GM21381 (cell line): ENCODE data around the gene SCG2.

Experiments used
- ATAC-seq: cut with Tn5 transposase; IDR thresholded peaks from one replicate; pipeline ENCODE4 v1.9.1; 2021; ENCODE audit warnings: mild to moderate bottlenecking, moderate library complexity; ENCODE audit not compliant: unreplicated experiment

SCG2 gene, protein sequence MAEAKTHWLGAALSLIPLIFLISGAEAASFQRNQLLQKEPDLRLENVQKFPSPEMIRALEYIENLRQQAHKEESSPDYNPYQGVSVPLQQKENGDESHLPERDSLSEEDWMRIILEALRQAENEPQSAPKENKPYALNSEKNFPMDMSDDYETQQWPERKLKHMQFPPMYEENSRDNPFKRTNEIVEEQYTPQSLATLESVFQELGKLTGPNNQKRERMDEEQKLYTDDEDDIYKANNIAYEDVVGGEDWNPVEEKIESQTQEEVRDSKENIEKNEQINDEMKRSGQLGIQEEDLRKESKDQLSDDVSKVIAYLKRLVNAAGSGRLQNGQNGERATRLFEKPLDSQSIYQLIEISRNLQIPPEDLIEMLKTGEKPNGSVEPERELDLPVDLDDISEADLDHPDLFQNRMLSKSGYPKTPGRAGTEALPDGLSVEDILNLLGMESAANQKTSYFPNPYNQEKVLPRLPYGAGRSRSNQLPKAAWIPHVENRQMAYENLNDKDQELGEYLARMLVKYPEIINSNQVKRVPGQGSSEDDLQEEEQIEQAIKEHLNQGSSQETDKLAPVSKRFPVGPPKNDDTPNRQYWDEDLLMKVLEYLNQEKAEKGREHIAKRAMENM

DNA sequence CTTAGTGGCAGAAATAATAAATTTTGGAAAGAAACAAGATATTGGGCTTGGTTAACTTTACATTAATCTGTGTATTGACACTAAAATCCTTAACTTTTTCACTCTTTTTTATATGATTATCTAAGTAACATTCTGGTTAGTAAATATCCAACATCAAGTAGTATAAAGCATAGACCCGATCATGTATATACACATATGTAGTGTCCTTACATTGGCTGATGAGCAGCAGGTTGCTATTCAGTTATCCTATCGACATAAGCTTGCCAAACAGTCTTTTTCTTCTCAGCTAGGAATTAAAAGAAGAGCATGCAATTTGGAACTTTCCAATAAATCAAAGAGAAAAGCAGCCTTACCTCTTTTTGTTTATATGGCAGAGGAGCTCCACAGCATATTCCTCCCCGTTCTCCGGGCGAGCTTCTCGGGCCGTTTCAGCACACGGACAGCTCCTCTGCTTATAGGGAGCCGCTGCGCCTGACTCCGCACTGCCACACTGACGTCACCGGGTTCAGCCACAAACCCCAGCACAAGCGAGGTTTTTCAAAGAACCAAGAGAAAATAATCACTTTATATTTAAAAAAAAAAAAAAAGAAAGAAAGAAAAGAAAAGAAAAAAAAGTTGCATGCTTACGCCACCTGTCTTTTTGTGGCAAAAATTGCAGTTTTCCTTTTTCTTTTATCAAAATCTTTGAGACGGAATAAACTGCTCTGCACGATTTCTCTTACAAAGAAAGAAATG is at the start of gene SCG2:
Gene SCG2, minus strand, starts transcription at position 430 of the 735 bp plus-strand sequence. CDS start 3,079 bp downstream, outside the sequence.
- peak; percentile 91 for ATAC-seq

DNA sequence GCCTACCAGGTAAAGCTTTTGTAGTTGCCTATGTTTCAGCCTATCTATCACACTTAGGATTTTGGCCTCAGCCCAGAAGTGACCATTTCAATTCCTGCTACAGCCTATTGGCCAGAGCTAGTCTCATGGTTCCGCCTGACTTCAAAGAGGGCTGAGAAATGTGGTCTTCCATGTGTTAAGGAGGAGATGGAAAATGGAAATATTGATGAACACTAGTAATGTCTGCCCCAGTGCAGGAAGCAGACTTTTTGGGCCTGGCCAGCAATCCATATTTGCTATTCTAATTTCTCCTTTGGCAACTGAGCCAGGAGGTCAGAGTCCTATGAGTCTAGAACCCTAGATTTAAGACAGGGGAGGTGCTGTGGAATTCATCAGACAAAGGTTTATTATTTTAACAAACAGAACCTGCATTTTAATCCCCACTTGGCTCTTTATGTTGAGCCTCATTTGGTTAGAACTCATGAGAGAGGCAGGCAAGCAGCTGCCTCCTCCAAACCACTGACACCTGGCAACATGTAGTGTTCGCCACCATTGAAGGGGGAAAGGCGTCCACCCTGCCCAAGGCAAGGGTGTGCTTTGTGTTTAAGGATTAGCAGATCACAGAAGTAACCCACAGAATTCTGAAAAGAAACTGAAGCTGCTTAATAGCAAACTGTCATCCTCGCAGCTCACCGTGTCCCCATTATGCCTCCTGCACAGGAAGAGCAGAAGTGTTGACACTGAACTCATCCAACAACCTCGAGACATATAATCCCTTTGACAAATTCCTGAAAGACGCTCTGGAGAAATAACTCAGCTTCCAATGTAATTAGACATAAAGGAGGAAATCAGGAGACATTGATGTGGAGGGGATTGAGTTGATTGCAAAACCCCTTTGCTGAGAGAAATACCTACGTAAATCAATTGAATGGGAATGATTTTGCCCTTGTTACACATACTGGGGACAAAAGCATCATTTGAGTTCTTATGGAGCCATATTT is 47.7 kb upstream of the SCG2 start:
- ATAC-seq: no peak

DNA sequence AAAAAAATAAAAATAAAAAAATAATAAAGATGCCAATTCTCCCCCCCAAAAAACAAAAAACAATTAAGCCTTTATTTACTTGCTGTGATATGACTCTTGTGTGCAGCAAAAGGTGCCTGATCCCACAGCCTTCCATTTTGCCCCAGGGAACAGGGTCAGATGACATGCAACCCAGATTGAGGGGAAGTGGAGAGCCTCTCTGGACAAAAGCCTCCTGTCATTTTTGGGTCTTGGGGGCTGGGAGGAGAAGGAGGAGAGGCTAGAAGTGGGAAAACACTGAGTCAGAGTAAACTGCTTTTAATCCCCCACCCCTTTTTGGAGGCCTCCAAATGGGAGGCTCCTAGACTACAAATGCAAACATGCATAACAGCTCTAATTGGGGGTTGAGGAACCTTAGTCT is 46.6 kb upstream of the SCG2 start:
- no peak for ATAC-seq

DNA sequence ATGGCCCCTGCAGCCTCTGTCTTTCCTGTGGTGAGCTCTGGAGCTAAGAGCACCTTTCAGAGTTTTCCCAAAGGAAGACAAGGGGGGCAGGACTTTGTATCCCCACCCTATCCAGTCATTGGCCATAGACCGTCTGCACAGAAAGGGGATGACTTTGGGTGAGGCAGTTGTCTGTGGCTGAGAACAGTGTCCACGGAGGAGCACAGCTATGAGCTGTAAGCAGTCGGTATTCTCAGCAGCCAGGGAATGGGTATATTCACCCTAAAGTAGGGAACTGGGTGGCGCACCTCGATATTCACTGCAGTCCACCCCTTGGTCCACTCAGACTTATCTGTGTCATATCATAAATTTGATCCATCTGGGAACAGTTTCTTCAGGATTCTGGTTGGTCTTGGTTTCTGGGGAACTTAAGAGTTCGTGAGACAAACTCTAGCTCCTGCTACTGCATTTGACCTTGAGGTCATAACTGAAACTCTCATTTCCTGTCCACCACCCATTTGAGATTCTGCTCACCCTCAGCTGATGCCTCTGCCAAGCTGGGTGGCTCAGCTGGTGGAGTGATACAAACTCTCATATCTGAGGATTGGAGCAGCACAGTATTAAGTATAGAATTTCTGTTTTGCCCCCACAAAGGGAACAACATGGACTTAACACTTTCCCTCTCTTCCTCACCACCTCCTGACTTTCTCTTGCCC is 45.2 kb upstream of the SCG2 start:
- ATAC-seq: peak; percentile 93

DNA sequence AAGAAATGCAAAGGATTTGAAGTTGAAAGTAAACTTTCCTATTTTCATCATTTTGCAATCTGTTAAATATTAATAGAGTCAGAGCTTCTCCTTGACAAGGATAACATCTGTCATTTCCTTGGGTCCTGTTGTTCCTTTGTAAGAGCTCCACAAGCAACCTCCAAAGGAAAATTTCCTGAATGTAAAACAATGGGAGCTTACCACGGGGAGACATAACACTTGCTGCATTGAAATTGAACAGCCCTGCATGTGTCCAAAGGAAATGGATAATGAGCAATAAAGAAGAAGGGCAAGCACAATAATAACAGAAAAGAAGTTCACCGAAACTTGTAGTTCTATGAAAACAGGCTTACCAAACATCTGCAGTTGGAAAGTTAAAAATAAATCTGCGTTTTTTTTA is 42.0 kb upstream of the SCG2 start:
- ATAC-seq: no peak

DNA sequence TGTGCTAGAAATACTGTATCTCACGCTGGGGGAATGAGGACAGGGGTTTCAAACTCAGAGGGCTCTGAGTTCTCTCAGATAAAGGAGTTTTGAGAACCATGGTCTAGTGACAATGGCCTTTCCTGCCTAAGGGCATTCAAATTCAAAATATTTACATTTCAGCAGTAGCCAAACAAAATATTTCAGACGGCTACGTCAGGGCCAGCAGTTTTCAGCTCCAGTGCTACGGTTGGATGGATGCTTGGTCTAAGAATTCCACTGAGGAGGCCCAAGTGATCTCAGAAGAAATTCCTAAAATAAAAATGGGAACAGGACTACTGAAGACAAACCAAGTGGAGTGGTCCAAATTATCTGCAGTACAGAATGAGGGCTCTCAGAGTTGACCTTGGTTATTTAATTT is 41.1 kb upstream of the SCG2 start:
- no peak for ATAC-seq

DNA sequence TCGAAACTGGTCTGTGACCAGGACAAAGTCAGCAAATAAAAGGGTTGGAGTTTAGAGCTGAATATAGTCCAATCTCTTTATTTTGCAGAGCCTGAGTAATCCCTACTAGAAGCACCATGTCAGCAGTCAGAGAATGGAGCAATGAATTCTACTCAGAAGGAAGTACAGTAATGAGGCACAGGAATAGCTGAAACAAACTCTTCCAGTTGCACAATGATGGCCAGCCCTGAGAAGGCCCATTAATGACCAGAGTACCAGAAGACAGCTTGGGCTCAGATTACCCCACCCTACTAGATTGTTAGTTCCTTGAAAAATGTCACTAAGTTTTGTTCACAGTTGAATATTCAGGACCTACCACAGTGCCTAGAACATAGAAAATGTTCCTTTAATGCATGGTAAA is 40.3 kb upstream of the SCG2 start:
- ATAC-seq: no peak

DNA sequence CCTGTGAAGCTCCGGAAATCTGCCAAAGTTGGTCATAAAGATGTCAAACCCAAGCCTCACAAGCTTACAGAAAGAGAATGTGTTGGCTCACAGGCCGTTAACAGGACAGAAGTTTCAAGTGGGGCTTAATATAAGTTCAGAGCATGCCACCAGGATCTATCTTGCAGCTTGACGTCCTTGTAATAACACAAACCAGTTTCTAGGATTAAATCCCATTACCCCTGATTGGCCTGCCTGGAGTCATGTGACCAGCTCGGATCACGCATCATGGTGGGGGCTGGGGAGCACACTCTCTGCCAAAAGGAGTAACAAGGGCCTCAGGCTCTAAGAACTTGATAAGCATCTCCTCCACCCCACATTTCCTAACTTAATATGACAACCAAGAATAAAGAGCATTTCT is 38.9 kb upstream of the SCG2 start:
- ATAC-seq: no peak

DNA sequence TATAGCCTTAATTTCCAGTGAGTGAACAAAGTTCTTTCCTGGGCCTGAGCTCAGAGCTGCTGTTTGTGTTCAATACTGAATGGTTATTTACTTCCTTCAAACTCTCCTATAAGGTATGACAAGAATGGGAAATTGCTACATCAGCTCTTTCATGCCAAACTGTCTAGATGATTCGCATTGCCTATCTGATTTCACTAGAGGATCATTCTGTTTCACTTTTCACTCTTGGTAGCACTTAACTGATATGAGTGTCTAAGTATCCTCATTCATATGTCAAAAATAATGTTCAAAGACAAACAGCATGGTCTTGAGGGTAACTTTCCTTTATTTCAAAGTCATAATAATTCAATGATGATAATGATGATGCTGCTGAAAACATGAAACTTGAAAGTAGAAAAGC is 32.9 kb upstream of the SCG2 start:
- ATAC-seq: no peak

DNA sequence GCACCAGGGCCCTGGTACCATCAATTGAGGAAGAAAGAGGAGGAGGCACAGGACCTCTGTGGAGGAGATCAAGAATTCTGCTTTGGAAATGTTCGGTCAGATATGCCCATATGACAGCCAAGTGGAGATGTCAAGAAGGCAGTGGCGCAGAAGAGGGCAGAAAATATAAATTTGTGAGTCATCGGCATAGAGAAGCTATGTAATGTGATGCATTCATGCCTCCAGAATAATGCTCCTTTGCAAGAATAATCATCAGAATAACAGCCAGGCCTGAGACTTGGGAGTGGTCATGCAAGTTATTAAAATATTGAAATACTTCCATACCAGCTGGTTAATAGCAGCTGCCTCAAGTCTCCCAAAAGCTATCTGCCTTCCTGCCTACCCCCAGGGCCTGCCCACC is 32.1 kb upstream of the SCG2 start:
- no peak for ATAC-seq

DNA sequence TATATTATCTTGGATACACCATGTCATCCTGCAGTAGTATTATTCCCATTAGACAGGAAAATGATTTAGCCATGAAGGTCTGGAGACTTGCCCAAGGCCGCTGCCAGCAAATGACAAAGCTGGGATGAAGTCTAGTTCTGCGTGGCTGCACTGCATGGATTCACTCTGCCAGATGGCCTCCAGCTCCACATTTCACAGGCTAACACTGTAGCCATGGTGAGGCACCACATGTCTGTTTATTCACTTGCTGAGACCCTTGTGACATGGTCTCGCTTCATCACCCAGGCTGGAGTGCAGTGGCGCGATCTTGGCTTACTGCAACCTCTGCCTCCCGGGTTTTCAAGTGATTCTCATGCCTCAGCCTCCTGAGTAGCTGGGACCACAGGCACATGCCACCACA is 31.5 kb upstream of the SCG2 start:
- no peak for ATAC-seq

DNA sequence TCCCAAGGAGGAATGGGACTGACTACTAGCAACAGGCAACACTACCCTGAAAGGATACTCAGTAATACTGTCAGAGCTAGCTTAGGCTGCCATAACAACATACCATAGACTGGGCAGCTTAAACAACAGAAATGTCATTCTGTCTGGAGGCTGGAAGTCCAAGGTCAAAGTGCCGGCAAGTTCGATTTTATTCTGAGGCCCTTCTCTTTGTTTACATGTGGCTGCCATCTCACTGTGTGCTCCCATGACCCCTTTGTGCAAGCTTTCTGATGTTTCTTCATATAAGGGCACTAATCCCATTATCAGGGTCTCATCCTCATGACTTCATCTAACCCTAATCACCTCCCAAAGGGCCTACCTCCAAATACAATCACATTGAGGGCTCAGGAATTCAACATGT is 30.7 kb upstream of the SCG2 start:
- ATAC-seq: no peak

DNA sequence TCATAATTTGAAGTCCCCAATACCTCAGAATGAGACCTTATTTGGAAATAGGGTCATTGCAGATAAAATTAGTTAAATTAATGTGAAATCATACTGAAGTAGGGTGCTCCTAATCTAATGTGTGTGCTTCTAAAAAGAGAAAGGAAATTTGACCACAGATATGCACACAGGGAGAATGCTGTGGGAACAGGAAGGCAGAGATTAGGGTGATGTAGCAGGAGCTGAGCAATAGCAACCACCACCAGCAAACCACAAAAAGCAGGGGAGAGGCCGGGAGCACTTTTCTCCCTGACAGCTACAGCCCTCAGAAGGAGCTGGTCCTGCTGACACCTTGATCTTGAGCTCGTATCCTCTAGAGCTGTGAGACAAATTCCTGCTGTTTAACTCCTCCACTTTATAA is 24.6 kb upstream of the SCG2 start:
- ATAC-seq: no peak

DNA sequence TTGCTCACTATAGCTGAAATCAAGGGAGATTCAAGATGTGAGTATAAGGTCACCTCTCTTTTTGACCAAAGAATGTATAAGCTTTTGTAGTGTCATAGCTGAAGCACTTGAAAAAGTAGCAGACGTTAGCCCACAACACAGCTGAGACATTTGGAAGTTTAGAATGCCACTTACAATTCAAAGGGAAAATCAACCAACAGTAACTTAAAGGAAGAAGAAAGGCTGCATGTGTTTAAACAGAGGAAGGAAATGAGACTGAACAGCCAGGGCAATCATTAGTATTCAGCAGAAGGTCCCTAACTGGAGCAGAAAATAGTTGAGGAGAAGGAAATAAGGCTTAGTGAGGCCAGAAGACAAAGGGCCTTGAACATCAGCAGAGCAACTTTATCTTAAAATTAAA is 23.5 kb upstream of the SCG2 start:
- no peak for ATAC-seq

DNA sequence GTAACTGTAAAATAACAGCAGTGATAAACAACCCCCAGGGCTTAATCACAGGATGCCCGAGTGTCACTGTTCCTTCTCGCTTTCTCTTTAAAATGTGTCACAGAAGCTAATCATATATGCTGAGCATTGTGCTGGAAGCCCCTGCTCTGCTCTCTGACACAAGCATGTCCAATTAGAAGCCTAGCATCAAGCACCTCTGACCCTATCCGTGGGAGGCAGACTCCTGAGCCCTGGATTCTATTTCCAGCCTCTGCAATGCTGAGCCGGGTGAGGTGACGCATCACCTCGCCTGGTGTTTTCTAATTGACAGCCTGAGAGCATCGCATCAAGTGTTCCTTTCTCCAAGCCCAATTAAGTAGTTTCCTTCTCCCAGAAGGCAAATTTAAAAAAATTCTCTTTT is 19.7 kb upstream of the SCG2 start:
- no peak for ATAC-seq

DNA sequence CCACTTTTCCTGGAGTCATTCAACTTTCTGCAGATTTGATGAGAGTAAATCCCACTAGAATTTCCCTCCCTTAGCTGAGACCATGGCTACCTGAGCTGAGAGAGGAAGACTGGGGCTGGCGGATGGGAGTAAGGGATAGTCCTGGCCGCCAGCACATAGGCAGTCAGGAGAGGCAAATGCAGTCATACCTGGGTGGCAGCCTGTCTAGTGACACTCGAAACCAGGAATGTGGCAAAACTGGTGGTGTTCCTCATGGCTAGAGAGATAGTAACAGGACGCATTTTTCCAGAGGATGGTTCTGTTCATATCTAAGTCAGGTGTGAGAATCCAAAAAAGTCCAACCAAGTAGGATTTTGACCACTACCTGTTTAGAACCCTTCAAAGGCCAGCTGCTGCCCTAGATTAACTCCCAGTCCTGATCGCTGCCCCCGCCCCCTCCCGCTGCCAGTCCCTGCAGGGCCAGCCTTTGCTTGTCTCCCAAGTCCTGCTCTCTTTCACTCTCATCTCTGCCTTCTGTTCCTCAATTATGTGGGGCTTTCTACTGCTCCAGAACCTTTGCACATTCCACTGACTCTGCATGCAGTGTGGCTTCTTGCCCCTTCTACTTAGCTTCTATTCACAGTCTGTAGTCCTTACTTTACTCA is 17.4 kb upstream of the SCG2 start:
- no peak for ATAC-seq

DNA sequence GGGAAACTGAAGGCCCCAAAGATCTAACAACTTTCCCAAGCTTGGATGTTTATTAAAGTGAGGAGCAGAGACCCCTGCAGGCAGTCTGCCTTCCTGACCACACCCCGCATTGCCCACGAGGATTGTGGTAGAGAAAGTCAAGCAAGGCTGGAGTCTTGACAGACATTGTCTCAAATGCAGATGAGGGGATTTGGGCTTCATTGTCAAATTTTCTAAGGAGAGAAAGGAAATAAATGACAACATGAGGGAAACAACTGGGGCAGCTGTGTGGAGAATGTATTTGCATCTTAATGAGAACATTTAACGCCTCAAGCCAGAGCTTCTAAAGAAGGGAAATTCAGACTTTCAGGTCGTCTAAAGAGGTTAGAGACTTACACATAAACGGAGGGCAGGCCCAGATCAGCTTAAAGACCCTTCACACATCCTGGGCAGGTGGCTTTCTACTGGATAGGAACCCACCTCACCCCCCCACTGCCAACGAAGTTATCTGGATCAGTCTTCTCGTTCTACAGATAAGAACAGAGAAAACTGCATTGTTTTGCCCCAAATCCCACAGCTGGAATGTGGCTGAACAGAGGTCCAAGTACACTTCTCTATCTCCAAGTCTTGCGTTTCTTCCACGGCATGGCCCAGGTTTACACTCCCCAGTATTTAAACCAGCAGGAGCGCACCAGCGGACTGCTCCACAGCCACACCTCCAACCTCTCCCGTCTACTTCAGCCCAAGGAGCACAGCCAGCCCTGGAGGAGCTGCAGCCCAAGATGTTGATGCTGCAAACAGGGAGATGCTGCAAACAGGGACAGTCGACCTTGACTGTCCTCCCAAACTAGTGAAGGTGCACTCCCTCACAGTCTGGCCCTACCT is 16.2 kb upstream of the SCG2 start:
- no peak for ATAC-seq

DNA sequence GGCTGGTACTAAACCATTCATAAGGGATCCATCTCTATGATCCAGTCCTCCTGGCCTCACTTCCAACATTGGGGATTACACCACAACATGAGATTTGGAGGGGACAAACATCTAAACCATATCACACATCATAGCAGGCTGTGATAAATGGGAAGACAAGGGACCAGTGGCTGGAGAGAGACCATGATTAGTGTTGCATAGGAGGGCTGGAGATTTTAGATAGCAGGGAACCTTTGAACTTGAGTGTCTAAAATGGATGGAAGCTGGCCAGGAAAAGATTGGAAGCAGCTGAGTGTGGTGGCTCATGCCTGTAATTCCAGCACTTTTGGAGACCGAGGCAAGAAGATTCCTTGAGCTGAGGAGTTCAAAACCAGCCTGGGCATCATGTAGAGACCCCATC is 12.4 kb upstream of the SCG2 start:
- ATAC-seq: no peak
